Activated CD4-positive, alpha-beta T cell treated with anti-CD3 and anti-CD28 coated beads for 48 hours (primary cell): ENCODE measurements around the gene TNFRSF9.
"Not testable (repeated sequence)": the region's sequence is repeated elsewhere in the genome, so short reads cannot be mapped to it uniquely, and the experiment has no call there.

Experiments
- DNase-seq: peaks from one replicate; pipeline ENCODE4 v3.0.0-alpha.2; 2020

The TNFRSF9 gene

DNA sequence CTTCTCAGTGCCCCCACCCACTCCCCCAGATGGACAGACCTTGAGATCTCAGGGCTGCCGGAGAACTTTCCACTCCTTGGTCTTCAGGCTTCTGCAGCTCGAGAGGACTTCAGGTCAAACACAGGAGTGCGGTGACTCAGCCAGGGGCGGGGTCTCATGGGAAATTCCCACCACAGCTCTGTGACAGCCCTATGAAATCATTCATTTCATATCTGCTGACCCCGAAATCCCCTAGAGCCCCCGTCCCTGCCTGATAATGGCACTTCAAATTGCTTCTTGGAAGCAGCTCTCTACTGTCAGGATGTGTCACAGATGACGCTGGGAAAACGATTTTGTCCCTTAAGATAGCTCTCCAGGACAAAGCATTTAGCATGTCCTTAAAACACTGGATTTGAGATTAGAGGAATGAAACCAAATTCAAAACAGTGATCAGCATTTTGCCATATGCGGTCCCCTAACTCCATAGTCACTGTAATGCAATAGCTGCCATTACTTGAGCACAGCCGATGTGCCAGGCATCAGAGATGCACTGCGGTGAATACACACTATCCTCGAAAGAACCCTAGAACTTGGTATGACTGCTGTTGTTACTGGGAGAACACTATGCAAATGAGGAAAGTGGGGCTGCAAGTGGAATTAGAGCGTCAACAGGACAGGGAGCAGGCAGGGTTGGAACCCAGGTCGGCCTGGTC, at the start of gene TNFRSF9:
Gene TNFRSF9, minus strand, starts transcription at position 95 of the 692 bp plus-strand sequence. CDS start 845 bp downstream, outside the sequence.
- DNase-seq: peak; percentile 86

DNA sequence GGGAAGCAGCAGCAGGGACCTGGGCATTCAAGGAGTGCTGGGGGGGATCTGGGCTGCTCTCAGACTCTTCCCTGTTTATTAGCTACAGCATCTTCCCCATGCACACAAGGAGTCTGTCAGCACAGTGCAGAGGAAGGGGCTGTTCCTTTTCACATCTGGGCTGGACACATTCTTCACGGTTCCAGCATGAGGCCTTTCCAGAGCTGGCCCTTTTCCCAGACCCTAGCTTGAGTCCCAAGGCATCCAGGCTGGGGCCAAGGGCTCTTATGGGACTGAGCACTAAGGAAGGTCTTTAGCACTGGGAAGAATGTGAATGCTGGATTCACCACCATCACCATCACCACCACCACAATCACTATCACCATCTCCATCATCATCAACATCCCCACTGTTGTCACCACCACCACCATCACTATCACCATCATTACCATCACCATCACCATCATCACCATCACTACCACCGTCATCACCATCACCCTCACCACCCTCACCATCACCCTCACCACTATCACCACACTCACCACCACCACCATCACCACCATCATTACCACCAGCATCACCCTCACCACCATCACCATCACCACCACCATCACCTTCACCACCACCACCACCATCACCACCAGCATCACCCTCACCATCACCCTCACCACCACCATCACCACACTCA, 49.3 kb upstream of the TNFRSF9 start:
- no peak for DNase-seq

DNA sequence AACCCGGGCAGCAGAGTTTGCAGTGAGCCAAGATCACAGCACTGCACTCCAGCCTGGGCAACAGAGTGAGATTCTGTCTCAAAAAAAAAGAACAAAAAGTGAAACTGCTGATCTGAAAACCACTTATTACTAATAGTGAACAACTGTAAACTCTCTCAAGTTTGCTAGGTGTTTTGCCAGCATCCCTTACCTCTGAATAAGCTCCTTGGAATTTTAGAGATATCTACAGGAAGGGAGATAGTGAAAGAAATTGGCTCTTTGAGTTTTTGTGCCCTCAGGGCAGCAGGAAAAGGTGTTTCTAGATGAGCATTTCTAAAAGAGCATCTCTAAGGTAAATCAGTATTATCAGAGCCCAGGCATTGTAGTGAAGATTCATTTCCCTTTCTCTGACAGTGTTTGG, 47.9 kb upstream of the TNFRSF9 start:
- DNase-seq: no peak

DNA sequence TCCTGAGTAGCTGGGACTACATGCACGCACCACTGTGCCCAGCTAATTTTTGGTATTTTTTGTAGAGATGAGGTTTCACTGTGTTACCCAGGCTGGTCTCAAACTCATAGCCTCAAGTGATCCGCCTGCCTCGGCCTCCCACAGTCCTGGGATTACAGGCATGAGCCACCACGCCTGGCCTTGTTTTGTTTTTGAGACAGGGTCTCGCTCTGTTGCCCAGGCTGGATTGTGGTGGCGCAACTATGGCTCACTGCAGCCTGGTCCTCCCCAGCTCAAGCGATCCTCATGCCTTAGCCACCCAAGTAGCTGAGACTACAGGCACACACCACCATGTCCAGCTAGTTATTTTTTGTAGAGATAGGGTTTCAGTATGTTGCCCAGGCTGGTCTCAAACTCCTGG, 46.9 kb upstream of the TNFRSF9 start:
- DNase-seq: no peak

DNA sequence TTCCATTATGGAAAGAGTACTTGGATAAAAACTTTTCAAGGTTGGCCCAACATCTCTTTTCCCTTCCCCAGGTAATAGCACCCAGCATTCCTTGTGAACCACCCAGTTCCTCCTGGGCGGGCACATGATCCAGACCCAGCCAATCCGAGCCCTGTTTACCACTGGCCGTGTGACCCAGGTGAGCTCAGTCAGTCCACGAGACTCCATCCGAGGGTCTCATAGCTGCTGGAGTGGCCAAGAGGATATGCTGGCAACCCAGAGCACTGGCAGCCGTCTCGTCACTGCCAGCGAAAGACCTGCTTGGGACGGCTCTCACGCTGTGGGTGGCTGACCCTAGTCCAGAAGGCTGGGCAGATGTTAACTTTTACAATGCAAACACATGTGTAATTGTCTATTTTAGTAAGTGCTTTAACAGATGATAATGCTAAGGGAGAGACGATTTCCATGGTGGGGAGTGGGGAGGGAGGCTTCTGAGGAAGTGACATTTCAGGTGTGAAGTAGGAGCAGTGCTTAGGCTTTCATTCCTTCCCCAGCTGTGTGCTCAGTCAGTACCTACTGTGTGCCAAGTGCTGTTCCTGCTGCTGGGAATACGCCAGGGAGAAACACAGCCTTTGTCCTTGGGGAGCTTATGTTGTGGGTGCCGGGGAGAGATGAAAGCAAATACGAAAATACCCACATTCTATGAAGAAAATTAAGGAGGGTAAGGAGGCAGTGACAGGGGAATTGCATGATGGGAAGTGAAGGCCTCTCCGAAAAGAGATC, 45.4 kb upstream of the TNFRSF9 start:
- DNase-seq: no peak

DNA sequence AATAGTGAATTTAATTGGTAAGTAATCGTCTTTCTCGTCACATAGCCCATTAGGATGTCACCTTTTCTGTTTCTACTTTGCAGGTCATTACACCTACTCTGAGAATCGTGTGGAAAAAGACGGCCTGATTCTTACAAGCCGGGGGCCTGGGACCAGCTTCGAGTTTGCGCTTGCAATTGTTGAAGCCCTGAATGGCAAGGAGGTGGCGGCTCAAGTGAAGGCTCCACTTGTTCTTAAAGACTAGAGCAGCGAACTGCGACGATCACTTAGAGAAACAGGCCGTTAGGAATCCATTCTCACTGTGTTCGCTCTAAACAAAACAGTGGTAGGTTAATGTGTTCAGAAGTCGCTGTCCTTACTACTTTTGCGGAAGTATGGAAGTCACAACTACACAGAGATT, 44.2 kb upstream of the TNFRSF9 start:
- no peak for DNase-seq

DNA sequence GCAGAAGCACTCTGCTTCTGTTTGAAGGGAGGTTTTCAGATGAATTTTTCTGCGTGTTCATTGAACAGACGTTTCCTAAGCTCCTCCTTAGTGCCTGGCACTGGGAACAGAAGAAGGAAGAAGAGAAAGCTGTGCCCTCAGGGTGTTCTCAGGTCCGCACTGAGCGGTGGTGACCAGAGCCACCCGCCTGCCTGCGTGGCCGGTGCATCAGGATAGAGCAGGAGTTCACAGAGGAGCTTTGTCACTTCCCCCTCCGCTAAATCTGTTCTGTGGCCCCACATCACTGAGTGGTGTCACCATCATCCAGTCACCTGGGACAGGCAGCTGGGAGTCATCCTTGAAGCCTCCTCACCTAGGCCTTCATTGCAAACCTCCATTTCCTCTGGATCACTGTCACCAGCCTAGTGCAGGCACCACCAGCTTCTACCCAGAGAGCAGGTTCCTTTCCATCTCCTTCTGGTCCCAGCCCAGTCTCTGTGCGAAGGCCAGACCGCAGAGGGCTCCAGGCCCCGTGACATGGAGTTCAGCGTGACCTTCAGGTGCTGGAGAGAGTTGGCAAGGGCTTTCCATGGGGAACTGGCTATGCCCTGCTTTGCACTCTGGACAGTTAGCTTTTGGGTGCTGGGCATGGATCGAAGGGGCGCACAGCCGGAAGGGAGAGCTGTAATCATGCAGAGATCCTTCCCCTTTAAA, 42.6 kb upstream of the TNFRSF9 start:
- DNase-seq: no peak

DNA sequence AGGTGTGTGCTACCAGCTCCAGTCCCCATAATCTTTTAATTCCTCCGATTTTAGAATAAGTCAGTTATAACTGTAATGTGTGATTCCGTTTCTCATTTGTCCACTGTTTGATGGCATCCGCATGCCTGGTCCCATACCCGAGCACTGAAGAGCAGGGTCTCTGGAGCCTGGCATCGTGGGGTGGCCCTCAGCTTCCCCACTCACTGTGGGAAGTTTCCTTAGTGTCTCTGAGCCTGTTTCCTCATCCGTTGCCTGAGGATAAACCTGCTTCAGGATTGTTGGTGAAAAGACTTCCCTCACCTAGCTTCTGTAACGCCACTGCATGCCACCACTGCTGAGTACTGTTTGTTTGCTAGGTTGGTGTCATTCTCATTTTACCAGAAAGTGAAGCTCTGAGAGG, 40.3 kb upstream of the TNFRSF9 start:
- DNase-seq: no peak

DNA sequence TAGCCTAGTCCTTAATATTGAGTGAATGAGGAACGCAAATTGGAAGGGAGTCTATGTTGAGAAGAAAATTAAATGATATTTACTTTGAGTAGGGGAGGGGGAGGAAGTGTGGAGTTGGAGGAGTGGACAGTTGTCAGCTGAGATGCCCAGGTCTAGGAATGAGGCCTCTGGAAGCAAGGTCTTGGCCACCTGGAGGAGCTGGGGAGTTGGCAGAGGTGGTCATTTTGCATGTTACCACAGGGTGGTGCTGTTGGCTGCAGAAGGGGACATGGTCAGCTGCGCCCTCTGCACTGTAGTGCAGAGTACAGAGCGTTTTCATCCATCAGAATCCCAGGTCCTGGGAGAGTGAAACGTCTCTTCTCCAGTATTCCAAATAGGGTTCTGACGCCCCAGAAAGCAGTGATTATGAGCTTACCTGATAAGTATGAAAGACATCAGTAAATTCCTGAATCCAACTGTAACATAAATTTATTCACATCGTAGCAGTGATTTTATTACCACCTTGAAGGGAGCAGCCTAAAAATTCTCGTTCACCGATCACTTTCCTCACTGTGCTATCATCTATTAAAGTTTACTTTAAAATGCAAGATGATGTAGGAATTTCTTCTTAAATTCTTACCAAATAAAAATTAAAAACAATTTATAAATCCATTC, 34.7 kb upstream of the TNFRSF9 start:
- DNase-seq: peak; percentile 54

DNA sequence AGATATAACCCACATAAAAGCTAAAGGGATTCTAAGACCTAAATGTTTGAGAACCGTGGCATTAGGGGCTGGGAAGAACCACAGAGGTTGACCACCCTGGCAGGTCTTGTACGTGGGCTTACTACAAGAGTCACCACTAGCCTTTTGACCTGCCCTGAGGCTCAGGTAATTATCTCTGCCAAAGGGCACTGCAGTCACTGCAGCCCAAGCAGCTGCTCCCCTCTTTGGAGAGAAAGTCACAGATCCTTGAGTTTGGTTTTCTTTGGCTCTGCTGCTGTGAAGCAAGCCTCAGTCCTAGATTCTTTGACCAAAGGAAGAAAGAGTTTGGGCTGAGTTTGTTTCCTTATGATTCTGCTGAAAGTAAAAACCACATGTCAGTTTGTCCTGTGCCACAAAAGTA, 32.4 kb upstream of the TNFRSF9 start:
- DNase-seq: no peak

DNA sequence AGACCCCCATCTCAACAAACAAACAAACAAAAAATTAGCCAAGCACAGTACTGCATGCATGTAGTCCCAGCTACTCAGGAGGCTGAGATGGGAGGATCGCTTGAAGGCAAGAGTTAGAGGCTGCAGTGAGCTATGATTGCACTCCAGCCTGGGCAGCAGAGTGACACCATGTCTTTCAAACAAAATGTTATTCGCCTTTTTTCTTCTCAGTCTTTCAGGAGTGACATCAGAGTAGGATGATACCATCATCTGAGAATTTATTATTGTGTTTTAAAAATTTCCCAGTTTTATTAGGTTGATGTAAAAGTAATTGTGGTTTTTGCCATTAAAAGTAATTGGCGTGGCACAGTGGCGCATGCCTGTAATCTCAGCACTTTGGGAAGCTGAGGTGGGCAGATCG, 31.6 kb upstream of the TNFRSF9 start:
- DNase-seq: no peak

DNA sequence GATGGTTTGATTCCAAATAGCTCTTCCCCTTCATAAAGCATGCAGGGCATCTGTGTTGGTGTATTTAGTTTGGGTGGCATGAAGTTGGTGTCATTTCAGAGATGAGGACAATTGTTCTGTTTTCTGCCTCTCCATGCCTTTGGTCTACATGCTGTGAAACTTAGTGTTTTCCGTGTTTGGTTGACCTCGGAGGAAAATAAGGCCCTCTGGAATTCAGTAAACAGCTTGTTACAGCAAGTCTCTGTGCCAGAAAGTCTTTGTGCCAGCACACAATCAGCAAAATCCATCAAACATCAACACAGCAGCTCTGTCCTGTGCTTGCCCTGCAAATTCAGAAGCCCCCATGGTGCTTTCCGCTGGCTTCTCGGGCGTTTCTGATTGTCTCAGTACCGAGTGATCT, 30.4 kb upstream of the TNFRSF9 start:
- no peak for DNase-seq

DNA sequence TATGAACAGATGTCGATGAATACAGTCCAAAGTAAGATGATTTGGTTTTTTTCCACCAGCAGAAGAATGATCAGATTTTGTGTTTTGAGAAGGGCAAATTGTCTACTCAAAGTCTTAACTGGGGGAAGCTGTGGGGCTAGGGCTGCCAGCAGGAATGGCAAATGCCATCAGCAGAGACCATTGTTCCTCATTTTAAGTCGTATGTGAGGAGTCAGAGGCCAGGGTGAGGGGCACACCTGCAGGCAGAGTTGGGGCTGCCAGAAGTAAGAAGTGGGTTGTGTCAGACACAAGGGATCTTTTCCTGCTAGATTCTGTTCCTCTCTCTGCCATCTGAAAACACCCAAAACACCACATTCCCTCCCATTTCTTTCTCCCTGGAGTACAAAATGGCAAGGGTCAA, 29.6 kb upstream of the TNFRSF9 start:
- DNase-seq: no peak

DNA sequence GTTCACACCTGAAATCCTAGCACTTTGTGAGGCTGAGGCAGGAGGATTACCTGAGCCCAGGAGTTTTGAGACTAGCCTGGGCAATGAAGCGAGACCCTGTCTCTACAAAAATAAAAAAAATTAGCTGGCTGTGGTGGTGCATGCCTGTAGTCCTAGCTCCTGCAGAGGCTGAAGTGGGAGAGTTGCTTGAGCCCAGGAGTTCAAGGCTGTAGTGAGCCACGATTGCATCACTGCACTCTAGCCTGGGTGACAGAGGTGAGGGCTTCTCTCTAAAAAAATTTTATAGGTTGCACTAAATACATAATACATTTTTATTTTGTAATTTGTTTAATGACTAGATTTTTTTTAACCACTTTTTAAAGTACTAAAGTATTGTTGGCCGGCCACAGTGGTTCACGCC, 27.0 kb upstream of the TNFRSF9 start:
- DNase-seq: no peak

DNA sequence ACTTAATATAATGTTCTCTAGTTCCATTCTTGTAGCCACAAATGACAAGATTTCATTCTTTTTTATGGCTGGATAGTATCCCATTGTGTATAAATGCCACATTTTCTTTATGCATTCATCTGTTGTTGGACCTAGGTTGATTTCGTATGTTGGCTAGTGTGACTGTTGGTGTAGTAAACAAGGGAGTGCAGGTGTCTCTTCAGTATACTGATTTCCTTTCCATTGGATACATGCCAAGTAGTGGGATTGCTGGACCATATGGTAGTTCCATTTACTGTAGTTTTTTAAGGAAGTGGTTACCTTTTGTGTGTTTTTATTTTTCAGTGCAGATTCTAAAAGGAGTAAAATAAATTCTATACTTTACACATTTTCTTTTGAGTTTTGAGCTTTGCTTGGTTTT, 26.6 kb upstream of the TNFRSF9 start:
- no peak for DNase-seq

DNA sequence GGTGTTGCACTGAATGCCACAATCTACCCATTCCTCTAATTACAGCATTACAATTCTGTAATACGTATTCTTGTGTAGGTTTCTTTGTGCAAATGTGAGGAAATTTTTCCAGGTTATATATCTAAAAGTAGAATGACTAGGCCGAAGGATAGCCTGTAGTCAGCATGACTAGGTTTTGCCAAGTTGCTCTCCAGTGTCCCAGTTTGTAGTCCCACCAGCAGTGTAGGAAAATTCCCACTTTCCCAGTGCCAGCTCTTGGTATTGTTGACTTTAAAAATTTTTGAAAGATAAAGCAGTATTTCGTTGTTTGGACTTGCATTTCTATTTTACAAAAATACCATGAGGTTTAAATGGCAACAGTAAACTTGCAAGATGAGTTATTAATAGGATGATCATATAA, 23.8 kb upstream of the TNFRSF9 start:
- no peak for DNase-seq

DNA sequence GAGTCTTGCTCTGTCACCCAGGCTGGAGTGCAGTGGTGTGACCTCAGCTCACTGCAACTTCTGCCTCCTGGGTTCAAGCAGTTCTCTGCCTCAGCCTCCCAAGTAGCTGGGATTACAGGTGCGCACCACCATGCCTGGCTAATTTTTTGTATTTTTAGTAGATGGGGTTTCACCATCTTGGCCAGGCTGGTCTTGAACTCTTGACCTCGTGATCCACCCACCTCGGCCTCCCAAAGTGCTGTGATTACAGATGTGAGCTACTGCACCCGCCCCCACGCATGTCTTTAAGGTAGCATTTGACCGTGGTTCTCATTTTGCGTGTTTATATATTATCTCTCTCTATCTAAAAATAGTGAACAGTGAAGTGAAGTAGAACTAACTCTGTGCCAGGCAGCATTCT, 23.2 kb upstream of the TNFRSF9 start:
- not testable (repeated sequence) for DNase-seq

DNA sequence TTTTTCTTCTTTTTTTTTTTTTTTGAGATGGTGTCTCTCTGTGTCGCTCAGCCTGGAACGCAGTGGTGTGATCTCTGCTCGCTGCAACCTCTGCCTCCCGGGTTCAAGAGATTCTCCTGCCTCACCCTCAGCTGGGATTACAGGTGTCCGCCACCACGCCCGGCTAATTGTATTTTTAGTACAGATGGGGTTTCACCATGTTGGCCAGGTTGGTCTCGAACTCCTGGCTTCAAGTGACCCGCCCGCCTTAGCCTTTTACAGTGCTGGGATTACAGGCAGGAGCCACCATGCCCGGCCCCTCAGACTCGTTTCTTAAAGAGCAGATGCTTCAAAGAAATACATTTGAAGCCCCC, 22.7 kb upstream of the TNFRSF9 start:
- not testable (repeated sequence) for DNase-seq

DNA sequence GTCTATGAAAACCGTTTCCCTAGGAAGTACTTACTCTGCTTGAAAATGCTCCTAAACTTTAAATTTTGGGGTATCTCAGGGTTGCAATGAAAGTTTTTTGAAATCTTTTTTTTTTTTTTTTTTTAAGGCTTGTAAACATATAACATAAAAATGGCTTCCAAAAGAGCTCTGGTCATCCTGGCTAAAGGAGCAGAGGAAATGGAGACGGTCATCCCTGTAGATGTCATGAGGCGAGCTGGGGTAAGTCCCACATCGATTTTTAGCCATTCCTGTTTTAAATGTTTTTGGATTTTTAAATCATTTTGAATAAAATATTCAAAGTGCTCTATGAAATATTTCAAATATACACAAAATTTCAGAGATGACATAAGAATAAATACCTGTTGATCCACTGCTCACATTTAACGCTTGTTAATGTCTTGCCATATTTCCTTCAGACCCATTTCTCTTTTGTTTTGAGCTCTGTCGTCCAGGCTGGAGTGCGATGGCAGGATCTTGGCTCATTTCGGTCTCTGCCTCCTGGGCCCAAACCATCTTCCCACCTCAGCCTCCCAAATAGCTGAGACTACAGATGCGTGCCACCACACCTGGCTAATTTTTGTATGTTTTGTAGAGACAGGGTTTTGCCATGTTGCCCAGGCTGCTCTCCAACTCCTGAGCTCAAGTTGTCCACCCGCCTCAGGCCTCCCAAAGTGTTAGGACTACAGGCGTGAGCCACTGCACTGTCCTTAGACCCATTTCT, 22.2 kb upstream of the TNFRSF9 start:
- DNase-seq: no peak

DNA sequence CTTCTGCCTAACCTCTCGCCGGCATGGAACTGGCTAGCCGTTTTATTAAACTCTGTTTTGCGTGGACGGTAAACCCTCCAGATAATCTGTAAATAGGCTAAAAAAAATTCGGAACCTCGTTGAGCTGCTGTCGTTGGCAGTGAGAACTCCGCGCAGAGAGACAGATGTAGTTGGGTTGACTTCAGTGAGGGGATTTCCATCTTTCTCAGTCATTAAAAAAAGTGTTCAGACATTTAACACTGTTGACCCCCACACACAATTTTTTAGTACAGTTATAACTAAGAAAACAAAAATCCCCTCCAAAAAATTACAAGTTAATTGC, 21.3 kb upstream of the TNFRSF9 start:
- DNase-seq: no peak

DNA sequence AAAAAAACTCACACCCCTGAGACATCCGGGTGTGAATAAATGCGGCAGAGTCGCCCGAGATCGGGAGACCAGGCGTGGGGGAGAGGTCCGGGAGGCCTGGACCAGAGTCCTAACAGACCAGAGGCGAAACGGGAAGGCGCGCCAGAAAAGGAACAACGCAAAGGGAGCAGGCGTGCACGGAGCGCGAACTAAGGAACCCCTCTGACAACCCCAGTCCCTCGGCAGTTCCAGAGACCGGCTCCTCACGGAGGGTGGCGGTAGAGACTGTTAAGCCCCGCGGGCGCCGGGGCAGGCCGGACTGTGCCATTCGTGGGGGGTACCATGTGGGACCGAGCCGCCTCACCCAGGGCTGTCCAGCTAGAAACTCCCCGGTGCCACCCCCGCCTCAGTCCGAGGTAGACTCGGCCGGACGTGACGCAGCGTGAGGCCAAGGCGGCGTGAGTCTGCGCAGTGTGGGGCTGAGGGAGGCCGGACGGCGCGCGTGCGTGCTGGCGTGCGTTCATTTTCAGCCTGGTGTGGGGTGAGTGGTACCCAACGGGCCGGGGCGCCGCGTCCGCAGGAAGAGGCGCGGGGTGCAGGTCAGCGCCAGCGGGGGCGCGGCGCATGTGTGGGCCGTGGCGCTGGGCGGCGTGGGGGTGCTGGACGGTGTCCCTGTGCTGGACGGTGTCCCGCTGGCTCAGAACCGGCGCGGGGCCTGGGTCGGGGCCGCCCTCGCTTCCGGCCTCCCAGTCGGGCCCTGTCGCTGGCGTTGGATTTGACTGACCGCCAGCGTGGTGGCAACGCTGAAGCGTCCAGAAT, 20.8 kb upstream of the TNFRSF9 start, which contains the start of gene PARK7:
Gene PARK7, plus strand, starts transcription at position 496 of the 798 bp plus-strand sequence. CDS start 1,075 bp downstream, outside the sequence.
- peak; percentile 100 for DNase-seq

DNA sequence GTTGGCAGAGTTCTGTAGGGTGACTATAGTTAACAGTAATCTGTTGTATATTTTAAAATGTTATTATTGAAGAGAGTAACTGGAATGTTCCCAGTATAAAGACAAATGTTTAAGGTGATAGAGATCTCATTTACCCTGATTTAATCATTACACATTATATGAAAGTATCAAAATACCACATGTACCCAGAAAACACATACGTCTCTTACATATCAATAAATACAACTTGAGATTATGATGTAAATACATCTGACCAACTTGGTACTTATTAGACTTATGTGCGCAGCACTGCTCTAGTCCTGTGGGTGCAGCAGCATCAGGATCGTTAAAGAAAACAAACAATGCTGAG, 20.2 kb upstream of the TNFRSF9 start:
- DNase-seq: no peak
